Thoracic aorta (tissue), 2 donors: Measurements from ENCODE around the gene GCN1. TPM values are rescaled to one million over a fixed set of nuclear protein-coding genes. Genes with fewer than 3 reads are reported as not detected.

Source experiments
- ATAC-seq: fragments of 150-250 bp; one replicate; pipeline ENCODE4 v1.8.0; 2017; ENCODE audit warnings: low read depth; ENCODE audit not compliant: insufficient number of reproducible peaks, low FRiP score
- DNase-seq: peaks from one replicate; pipeline ENCODE4 v3.0.0-alpha.2; 2020; ENCODE audit warnings: low spot score
- H3K27ac ChIP-seq, 2 donors: fragments of 200-600 bp; sonication (generic); 1 replicate in 1 of 2; 2 replicates in 1 of 2; pipeline ENCODE4 v1.5.1; 2016; ENCODE audit warnings: mild to moderate bottlenecking in 2 of 2, moderate library complexity in 2 of 2
- H3K27me3 ChIP-seq: fragments of 200-600 bp; sonication (generic); replicated peaks from 2 replicates; pipeline ENCODE4 v1.6.0; 2016; ENCODE audit warnings: mild to moderate bottlenecking; ENCODE audit not compliant: insufficient read depth
- H3K36me3 ChIP-seq: fragments of 200-600 bp; sonication (generic); one replicate; pipeline ENCODE4 v1.5.1; 2016
- H3K4me1 ChIP-seq, 2 donors: fragments of 200-600 bp; sonication (generic); 1 replicate in 1 of 2; 2 replicates in 1 of 2; pipeline versions ENCODE4 v1.5.1 to v1.6.0; 2016; ENCODE audit warnings: low read depth in 2 of 2, mild to moderate bottlenecking in 1 of 2; ENCODE audit not compliant: control insufficient read depth in 1 of 2
- H3K4me3 ChIP-seq: fragments of 200-600 bp; sonication (generic); 2 replicates; pipeline ENCODE4 v1.5.1; 2016; ENCODE audit warnings: mild to moderate bottlenecking
- H3K9me3 ChIP-seq: fragments of 200-600 bp; sonication (generic); 2 replicates; pipeline ENCODE4 v1.5.1; 2016
- CTCF ChIP-seq: fragments of 200-600 bp; sonication (generic); IDR thresholded peaks from one replicate; pipeline ENCODE4 v1.5.1; 2019; ENCODE audit warnings: antibody characterized with exemption
- total RNA-seq, 2 donors: library from RNA; depleted of rRNA; stranded (reverse); fragments of >200 nt; gene quantifications; one replicate each; pipeline versions ENCODE4 v1.1.0 to v1.2.3, GENCODE V29; 2016

Gene GCN1
- total RNA-seq, 2 donors from 2014 or later, result 56.8 to 91.5 TPM

DNA sequence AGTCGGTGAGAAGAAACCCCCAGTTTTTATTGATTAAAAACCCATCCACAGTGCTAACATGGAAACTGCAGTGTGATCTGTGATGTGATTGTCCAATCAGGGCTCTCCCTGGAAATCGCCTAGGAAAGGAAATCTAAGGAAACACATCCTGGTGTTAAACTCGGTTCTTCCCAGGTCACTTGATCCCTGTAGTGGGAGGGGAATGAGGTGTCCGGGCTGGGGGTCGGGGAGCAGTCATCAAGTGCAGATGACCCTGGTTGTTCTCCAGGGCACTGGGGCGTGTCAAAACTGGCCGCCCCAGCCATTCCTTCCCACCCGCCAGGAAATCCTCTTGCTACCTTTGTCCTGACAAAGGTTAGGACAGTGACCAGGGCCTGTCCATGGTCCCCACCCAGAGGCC lies 98.8 kb downstream of the GCN1 start:
- no peak overlapping the region for H3K4me3 ChIP-seq
- no peaks in the 10 kb centered on the region for H3K27me3 ChIP-seq
- DNase-seq, result no peak
- TF ChIP-seq CTCF, result no peak
- H3K36me3 ChIP-seq, result peaks cover 46% of the 10 kb centered on the region
- H3K9me3 ChIP-seq, result no peaks in the 10 kb centered on the region
- H3K27ac ChIP-seq, result no peak overlapping the region
- no peak for ATAC-seq
- peaks cover under 1 to 9% of the 10 kb centered on the region in 2 donors for H3K4me1 ChIP-seq

- Histone ChIP-seq H3K36me3 (peaks cover 46% of the 10 kb centered on the region), H3K9me3 (no peaks in the 10 kb centered on the region), H3K27me3 (no peaks in the 10 kb centered on the region), H3K27ac (no peak overlapping the region), H3K4me3 (no peak overlapping the region), H3K4me1 (peaks cover 0 to 5% of the 10 kb centered on the region in 2 donors)
- no peak for DNase-seq
- no peak for ATAC-seq
- TF ChIP-seq CTCF, result no peak
These were observed 99.2 kb downstream of the GCN1 start for GRCh38 chr12:120095331-120095730.

GRCh38 chr12:120094485-120094884 lies 100.0 kb downstream of the GCN1 start:
- Histone ChIP-seq H3K27ac (no peak overlapping the region), H3K4me3 (no peak overlapping the region), H3K4me1 (no peaks in the 10 kb centered on the region), H3K9me3 (no peaks in the 10 kb centered on the region), H3K27me3 (no peaks in the 10 kb centered on the region), H3K36me3 (peaks cover 46% of the 10 kb centered on the region)
- TF ChIP-seq CTCF, result no peak
- ATAC-seq (no peak), DNase-seq (no peak)

DNA sequence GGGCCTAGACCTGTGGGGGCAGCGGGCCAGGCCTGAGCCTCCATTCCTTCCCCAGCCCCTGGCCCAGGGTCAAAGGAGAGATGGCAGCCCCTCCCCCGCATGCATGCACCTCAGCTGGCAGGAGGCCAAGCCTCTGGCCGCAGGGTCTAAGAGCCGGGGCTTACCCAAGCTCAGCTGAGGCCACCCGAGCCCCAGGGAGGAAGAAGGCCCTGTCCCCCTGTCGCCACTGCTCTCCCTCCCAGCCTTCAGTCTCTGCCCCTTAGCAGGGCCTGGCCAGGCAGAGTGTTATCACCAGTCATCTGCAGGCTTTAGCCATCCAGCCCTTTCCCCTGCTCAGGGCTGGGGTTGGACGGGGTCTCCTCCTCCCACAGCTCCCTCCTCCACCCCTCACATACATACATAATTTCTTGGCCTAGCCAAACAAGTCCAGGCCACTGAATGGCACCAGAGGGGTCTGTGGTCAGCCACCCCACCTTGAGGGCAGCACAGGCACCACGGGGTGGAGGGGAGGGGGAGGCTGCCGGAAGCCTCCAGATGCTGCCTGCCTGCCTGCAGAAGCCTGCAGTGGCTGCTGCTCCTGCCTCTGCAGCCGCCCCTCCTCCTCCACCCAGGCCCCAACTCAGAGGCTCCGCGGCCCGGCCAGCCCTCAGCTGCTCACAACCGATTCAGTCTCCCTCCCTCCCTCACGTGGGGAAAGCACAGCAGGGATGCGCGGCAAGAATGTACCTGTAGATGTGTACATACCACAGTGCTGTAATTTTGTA lies 100.7 kb downstream of the GCN1 start:
- Histone ChIP-seq H3K4me3 (no peak overlapping the region), H3K4me1 (no peaks in the 10 kb centered on the region), H3K36me3 (peaks cover 41% of the 10 kb centered on the region), H3K27ac (no peak overlapping the region), H3K27me3 (no peaks in the 10 kb centered on the region), H3K9me3 (no peaks in the 10 kb centered on the region)
- DNase-seq, result no peak
- TF ChIP-seq CTCF, result no peak
- no peak for ATAC-seq

- Histone ChIP-seq H3K4me3 (no peak overlapping the region), H3K27ac (no peak overlapping the region), H3K4me1 (no peaks in the 10 kb centered on the region), H3K27me3 (no peaks in the 10 kb centered on the region), H3K36me3 (peaks cover 36% of the 10 kb centered on the region), H3K9me3 (no peaks in the 10 kb centered on the region)
- TF ChIP-seq CTCF, result no peak
- no peak for DNase-seq
- no peak for ATAC-seq
These were observed 101.3 kb downstream of the GCN1 start for GRCh38 chr12:120093336-120093591.
